Stimulated activated naive CD4-positive, alpha-beta T cell (primary cell): ENCODE results near the gene KRTAP5-9.
"Not testable (repeated sequence)": the region's sequence is repeated elsewhere in the genome, so short reads cannot be mapped to it uniquely, and the experiment has no call there.

Experiments used
- DNase-seq, 6 experiments: peaks; one replicate each; lab custom pipeline; 2025; lab: John Stamatoyannopoulos, UW

Gene KRTAP5-9

GRCh38 chr11:71585673-71586072 is 37.5 kb downstream of the KRTAP5-9 start:
- DNase-seq: not testable (repeated sequence)

GRCh38 chr11:71588314-71588713 is 40.1 kb downstream of the KRTAP5-9 start:
- not testable (repeated sequence) for DNase-seq

GRCh38 chr11:71588822-71589545 is 40.8 kb downstream of the KRTAP5-9 start:
- DNase-seq: not testable (repeated sequence)

- not testable (repeated sequence) for DNase-seq
Measured at GRCh38 chr11:71589546-71589920, 41.3 kb downstream of the KRTAP5-9 start.
